Measurements from ENCODE around the gene PEBP1. TPM values are rescaled to one million over a fixed set of nuclear protein-coding genes. Genes with fewer than 3 reads are reported as not detected.

Gene PEBP1
- total and polyA plus RNA-seq, 10 of the 15 experiments (the other 5 are each of a cell fraction or from before 2014, with no cell fraction given) = 79.4 to 415 (median 206) TPM

GRCh38 chr12:118140825-118141224 lies 4.9 kb downstream of the PEBP1 start:
- in situ Hi-C loops (cut with MboI) (loop anchor here (25.0 kb wide), 1 partner anchor 1521 kb away; the partner anchor contains the start of gene PRKAB1), intact Hi-C loops (cut with micrococcal nuclease; ENCODE audit: unreplicated experiment) (no loop called here)
- TF ChIP-seq SMAD5 (IDR thresholded peaks at IDR 0.05; ENCODE audit: low read depth) (no peak), TCF7 (IDR thresholded peaks at IDR 0.05; ENCODE audit: borderline replicate concordance) (no peak), SREBF1 (IDR thresholded peaks at IDR 0.05; ENCODE audit: low read length) (no peak), ETV6 (conservative IDR thresholded peaks at IDR 0.05 in 1 of 2, IDR thresholded peaks at IDR 0.05 in 1 of 2; ENCODE audit: borderline replicate concordance in 1 of 2, low read depth in 1 of 2) (no peak), PRDM15 (CRISPR knock-in tag; IDR thresholded peaks at IDR 0.05) (no peak), POLR2AphosphoS2 (IDR thresholded peaks at IDR 0.05; ENCODE audit: low read depth, low read length) (no peak), CHD4 (IDR thresholded peaks at IDR 0.05) (no peak), REST (IDR thresholded peaks at IDR 0.05; ENCODE audit: low read depth, low read length) (no peak), FOXM1 (IDR thresholded peaks at IDR 0.05; ENCODE audit: low read depth, low read length) (no peak), SUPT20H (IDR thresholded peaks at IDR 0.05; ENCODE audit: borderline replicate concordance, control insufficient read depth, low read depth, low read length) (no peak), BCL3 (IDR thresholded peaks at IDR 0.05; ENCODE audit: borderline replicate concordance, insufficient read depth, low read depth, low read length, poor library complexity, severe bottlenecking) (no peak), SPI1 (IDR thresholded peaks at IDR 0.05; ENCODE audit: borderline replicate concordance, insufficient read depth, low read depth, low read length) (no peak), MEF2B (IDR thresholded peaks at IDR 0.05; ENCODE audit: partially characterized antibody, poor library complexity, severe bottlenecking) (no peak), PAX5 (IDR thresholded peaks at IDR 0.05; ENCODE audit: borderline replicate concordance, low read depth, low read length) (no peak), BHLHE40 (IDR thresholded peaks at IDR 0.05; ENCODE audit: borderline replicate concordance in 1 of 2, low read depth in 2 of 2, low read length in 1 of 2) (no peak)
- ChIA-PET CTCF (interaction anchor here (1.3 to 1.9 kb wide), 4 partner anchors 20 to 291 kb away, joined by 3 to 6 read pairs (median 4); no protein-coding TSS in a partner anchor), RAD21 (ENCODE audit: unreplicated experiment) (no interaction called here), POLR2A (interaction anchor here (1.1 kb wide), 1 partner anchor 46 kb away, joined by 3 read pairs; no protein-coding TSS in a partner anchor), SMC1A (ENCODE audit: uncharacterized antibody, unreplicated experiment) (interaction anchor here (0.9 to 2.5 kb wide), 3 partner anchors 14 to 77 kb away, joined by 3 to 10 read pairs (median 4); no protein-coding TSS in a partner anchor)
- no peak for ATAC-seq
- Histone ChIP-seq H4K20me1 (ENCODE audit: control insufficient read depth, insufficient read depth) (no peaks in the 10 kb centered on the region), H3K4me3 (no peak overlapping the region), H3K36me3 (ENCODE audit: control insufficient read depth in 2 of 2, insufficient read depth in 2 of 2, low read length in 1 of 2) (peaks cover 10 to 35% of the 10 kb centered on the region in 2 experiments), H3K27me3 (replicated peaks in 1 of 2; ENCODE audit: control insufficient read depth in 2 of 2, insufficient read depth in 2 of 2, low read length in 1 of 2) (no peaks in the 10 kb centered on the region), H3K9me3 (replicated peaks; ENCODE audit: control insufficient read depth, insufficient read depth, low read length) (no peaks in the 10 kb centered on the region; the same call in 2 of the 3 replicates), H3K27ac (ENCODE audit: control insufficient read depth, insufficient read depth) (no peak overlapping the region), H3K9ac (ENCODE audit: control insufficient read depth, insufficient read depth, low read length) (no peak overlapping the region), H3K4me2 (ENCODE audit: control insufficient read depth, insufficient read depth) (no peak overlapping the region), H2AFZ (ENCODE audit: control insufficient read depth, low read depth, low read length) (no peak overlapping the region), H3K79me2 (ENCODE audit: control insufficient read depth, insufficient read depth, low read length) (peaks cover 23% of the 10 kb centered on the region), H3K4me1 (ENCODE audit: control insufficient read depth, insufficient read depth, low read length) (peaks cover 24% of the 10 kb centered on the region)
- DNase-seq (ENCODE audit: low read depth, low spot score) = no peak
- no peak for FAIRE-seq
- 97% methylated on average over 8 of the region's 8 CpGs for WGBS (ENCODE audit: insufficient coverage, insufficient replicate concordance, low lambda C conversion rate, missing lambda C conversion rate)
- BruUV-seq (replicated peaks) = no TSS peak

All from GM12878 (cell line).